ENCODE results near the gene MAGEA8.

GRCh38 chrX:149881081-149881711 lies at the start of gene MAGEA8:
- TF ChIP-seq POLR2A (IDR thresholded peaks at IDR 0.05) (no peak), CTCF (IDR thresholded peaks at IDR 0.05) (no peak)
